Measurements from ENCODE around the gene AK1. TPM values are rescaled to one million over a fixed set of nuclear protein-coding genes. Genes with fewer than 3 reads are reported as not detected.

Gene AK1
- total and polyA plus RNA-seq, 2 of the 13 experiments (the other 11 are each of a cell fraction or from before 2014, with no cell fraction given): 19.1 to 32.8 TPM

GRCh38 chr9:127897193-127897692 is 19.8 kb upstream of the AK1 start (continued):
- TF ChIP-seq ZBTB40 (IDR thresholded peaks at IDR 0.05) (no peak), ZBTB40 (CRISPR knock-in tag; IDR thresholded peaks at IDR 0.05) (peak; percentile 37; the same call in 1 of the 2 replicates), ZNF660 (CRISPR knock-in tag; IDR thresholded peaks at IDR 0.05; ENCODE audit: borderline replicate concordance, low read depth) (no peak), GABPB1 (CRISPR knock-in tag; IDR thresholded peaks at IDR 0.05) (peak; percentile 51), HIVEP1 (CRISPR knock-in tag; IDR thresholded peaks at IDR 0.05) (peak; percentile 41; the same call in 1 of the 2 replicates), HNRNPH1 (optimal IDR thresholded peaks at IDR 0.05; ENCODE audit: low read depth, low read length) (no peak), ZBTB37 (CRISPR knock-in tag; IDR thresholded peaks at IDR 0.05) (0 out of 2 replicates have a peak, but pooled peaks have one; percentile 23), MZF1 (CRISPR knock-in tag; IDR thresholded peaks at IDR 0.05; ENCODE audit: borderline replicate concordance) (no peak), FOXK1 (CRISPR knock-in tag; IDR thresholded peaks at IDR 0.05; ENCODE audit: borderline replicate concordance, low read depth) (peak; percentile 53; the same call in 1 of the 2 replicates), TSC22D2 (CRISPR knock-in tag; IDR thresholded peaks at IDR 0.05; ENCODE audit: borderline replicate concordance) (no peak), ZNF136 (CRISPR knock-in tag; IDR thresholded peaks at IDR 0.05; ENCODE audit: low read depth) (no peak), PRMT3 (CRISPR knock-in tag; IDR thresholded peaks at IDR 0.05; ENCODE audit: borderline replicate concordance, low read depth) (no peak), ZNF597 (CRISPR knock-in tag; IDR thresholded peaks at IDR 0.05) (no peak), ZNF24 (IDR thresholded peaks at IDR 0.05) (no peak), BCL6 (CRISPR knock-in tag; IDR thresholded peaks at IDR 0.05) (peak; percentile 83), LCORL (IDR thresholded peaks at IDR 0.05) (no peak), LCORL (CRISPR knock-in tag; IDR thresholded peaks at IDR 0.05) (0 out of 2 replicates have a peak, but pooled peaks have one; percentile 49), FOXJ3 (CRISPR knock-in tag; IDR thresholded peaks at IDR 0.05; ENCODE audit: borderline replicate concordance) (no peak), KDM6A (CRISPR knock-in tag; IDR thresholded peaks at IDR 0.05; ENCODE audit: low read depth) (peak; percentile 93), ZNF274 (CRISPR knock-in tag; IDR thresholded peaks at IDR 0.05) (no peak)

All from HepG2 (cell line).